ENCODE measurements around the gene ZMYND8.

Gene ZMYND8

GRCh38 chr20:47353692-47354463, 2.6 kb downstream of the ZMYND8 start:
- no peak for DNase-seq

DNA sequence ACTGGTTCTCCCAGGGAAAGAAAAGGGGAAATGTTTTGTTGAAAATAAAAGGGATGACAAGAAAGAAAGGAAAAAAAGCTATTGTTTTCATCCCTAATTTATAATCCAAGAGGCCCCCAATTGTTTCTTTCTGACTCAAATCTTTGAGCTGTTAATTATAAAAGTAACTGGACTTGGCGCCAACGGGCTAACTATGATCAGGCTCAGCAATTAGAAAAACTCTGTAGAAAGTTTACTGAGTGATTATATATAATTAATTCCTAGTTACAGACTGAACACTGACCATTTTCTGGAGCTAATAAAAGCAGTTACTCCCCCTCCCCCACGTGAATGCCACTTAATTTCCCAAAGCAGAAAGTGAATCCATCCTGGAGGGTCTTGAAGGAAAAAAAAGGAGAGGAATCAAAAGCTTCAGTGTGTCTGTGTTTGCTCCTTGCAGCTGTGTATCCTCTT, 3.2 kb downstream of the ZMYND8 start:
- no peak for DNase-seq

GRCh38 chr20:47352332-47353238, 3.9 kb downstream of the ZMYND8 start:
- DNase-seq: no peak

- DNase-seq: no peak
Observed at GRCh38 chr20:47351643-47352331, 4.7 kb downstream of the ZMYND8 start.

- no peak for DNase-seq
Observed at GRCh38 chr20:47350691-47351545, 5.6 kb downstream of the ZMYND8 start.

DNA sequence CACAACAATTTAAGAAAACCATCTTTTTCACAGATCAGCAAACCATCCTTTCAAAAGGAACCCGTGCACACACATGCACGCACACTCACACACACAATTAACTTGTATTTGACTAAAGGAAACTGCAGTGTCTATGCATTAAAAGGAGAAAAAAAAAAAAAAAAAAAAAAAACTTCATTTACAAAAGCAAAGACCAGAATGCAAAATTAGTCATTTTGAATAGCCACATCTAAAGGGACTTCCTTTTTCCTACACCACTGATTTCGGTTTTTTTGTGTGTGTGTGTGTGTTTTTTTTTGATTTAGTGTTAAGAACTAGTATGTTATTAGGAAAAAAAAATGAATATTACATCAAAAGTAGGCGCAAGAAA, 6.3 kb downstream of the ZMYND8 start:
- no peak for DNase-seq

GRCh38 chr20:47349365-47350180, 6.9 kb downstream of the ZMYND8 start:
- no peak for DNase-seq

DNA sequence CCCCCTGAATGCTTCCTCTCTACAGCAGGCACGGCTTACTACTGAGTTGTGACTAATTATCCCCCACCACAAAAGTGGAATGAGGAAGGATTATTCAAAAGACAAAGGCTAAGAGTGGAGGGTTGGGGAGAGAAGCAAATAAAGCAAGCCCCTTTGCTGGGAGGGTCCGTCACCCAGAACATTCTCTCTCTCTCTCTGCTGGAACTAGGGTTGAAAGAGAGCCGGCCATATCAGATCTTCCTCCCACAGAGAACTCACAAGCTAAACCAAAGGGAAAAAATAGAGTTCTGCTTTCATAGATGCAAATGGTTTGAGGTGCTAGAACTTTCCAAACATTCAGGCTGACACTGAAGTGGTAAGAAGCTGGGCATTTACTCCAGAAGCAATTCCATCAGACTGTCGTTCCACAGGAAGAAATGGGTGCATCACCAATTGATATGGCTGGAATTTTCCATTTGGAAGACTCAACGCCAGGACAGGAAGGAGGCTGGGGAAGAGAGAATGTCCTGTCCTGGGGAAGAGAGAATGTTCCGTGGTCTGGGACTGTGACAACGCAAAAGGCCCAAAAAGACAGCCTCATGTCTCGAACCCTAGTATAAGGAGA, 7.9 kb downstream of the ZMYND8 start:
- no peak for DNase-seq

GRCh38 chr20:47347661-47348435, 8.7 kb downstream of the ZMYND8 start:
- DNase-seq: no peak

GRCh38 chr20:47346172-47346571, 10.3 kb downstream of the ZMYND8 start:
- DNase-seq: no peak

- no peak for DNase-seq
Observed at GRCh38 chr20:47345214-47345613, 11.3 kb downstream of the ZMYND8 start.

GRCh38 chr20:47343007-47343472, 13.5 kb downstream of the ZMYND8 start:
- no peak for DNase-seq

GRCh38 chr20:47338131-47338628, 18.3 kb downstream of the ZMYND8 start:
- no peak for DNase-seq

DNA sequence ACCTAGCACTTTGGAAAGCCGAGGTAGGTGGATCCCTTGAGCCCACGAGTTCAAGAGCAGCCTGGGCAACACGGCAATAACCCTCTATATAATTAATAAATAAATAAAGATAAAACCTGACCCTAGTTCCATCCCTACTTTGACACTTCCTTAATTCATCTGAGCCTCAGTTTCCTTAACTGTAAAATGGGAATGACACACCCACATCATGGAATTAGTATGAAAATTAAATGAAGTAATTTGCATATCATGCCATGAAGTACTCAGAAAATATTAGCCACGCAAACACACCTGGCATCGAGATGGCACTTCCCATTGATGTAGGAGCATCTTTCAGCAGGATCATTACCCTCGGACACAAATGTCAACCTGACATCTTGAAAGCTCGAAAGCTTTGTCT, 19.1 kb downstream of the ZMYND8 start:
- DNase-seq: no peak

GRCh38 chr20:47336129-47336754, 20.3 kb downstream of the ZMYND8 start:
- no peak for DNase-seq

GRCh38 chr20:47335251-47336128, 21.0 kb downstream of the ZMYND8 start:
- no peak for DNase-seq

DNA sequence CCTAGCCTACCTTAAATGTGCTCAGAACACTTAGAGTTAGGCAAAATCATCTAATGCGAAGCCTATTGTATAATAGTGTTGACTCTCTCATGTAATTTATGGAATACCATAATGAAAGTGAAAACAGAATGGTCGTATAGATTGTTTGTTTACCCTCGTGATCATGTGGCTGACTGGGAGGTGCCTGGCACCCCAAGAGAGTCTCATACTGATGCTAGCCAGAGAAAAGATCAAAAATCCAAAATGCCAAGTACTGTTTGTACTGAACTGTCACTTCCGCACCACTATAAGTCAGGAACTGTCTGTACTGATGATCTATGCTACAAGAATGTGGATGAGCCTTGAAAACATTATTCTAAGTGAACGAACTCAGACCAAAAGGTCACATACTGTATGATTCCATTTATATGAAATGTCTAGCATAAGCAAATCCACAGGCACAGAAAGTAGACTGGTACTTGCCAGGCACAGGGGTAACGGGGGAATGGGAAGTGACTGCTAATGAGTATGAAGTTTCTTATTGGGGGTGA, 22.4 kb downstream of the ZMYND8 start:
- no peak for DNase-seq
